ENCODE data around the gene S100G. TPM values are rescaled to one million over a fixed set of nuclear protein-coding genes. Genes with fewer than 3 reads are reported as not detected.

S100G gene
- total and polyA plus RNA-seq, 2 donors (not counting 3 experiments of a cell fraction or from before 2014, with no cell fraction given) = not detected

GRCh38 chrX:16612257-16612897 lies 37.6 kb upstream of the S100G start:
- FAIRE-seq (no peak), DNase-seq (ENCODE audit: low read depth, low spot score) (no peak)
- no peak overlapping the region for H3K9ac ChIP-seq (replicated peaks; ENCODE audit: extremely low read depth, insufficient read depth, low read length)
- H3K4me3 ChIP-seq (replicated peaks in 1 of 3; ENCODE audit: insufficient read depth in 1 of 3, low read depth in 1 of 3, low read length in 3 of 3) = no peak overlapping the region
- H3K9me3 ChIP-seq (replicated peaks; ENCODE audit: control insufficient read depth, insufficient read depth, low read length) = no peaks in the 10 kb centered on the region
- no peaks in the 10 kb centered on the region for H3K27me3 ChIP-seq (ENCODE audit: control insufficient read depth in 2 of 2, insufficient read depth in 2 of 2, low read length in 2 of 2)
- H2AFZ ChIP-seq (ENCODE audit: low read depth, low read length) = no peak overlapping the region
- H4K20me1 ChIP-seq (replicated peaks; ENCODE audit: control insufficient read depth, extremely low read depth, insufficient read depth, low read length) = no peaks in the 10 kb centered on the region
- no TSS peak for BruUV-seq (replicated peaks)
- H3K79me2 ChIP-seq (ENCODE audit: control insufficient read depth, insufficient read depth, low read length) = no peaks in the 10 kb centered on the region
- no peaks in the 10 kb centered on the region for H3K36me3 ChIP-seq (ENCODE audit: control insufficient read depth in 2 of 2, extremely low read depth in 1 of 2, insufficient read depth in 2 of 2, low read length in 2 of 2)
- dilution Hi-C loops (cut with MboI; ENCODE audit: extremely low pct_ligation_motif_present, low sequenced_read_pairs) (no loop called here), intact Hi-C loops (cut with micrococcal nuclease) (no loop called here)
- H3K4me2 ChIP-seq (ENCODE audit: insufficient read depth, low read length) = no peak overlapping the region
- CTCF ChIA-PET = no interaction called here
- H3K9me1 ChIP-seq (replicated peaks; ENCODE audit: control insufficient read depth, extremely low read depth, insufficient read depth, low read length) = no peaks in the 10 kb centered on the region
- POLR2A ChIA-PET = no interaction called here
- peaks cover 6% of the 10 kb centered on the region for H3K4me1 ChIP-seq (ENCODE audit: control insufficient read depth, extremely low read depth, insufficient read depth, low read length)
- no peak overlapping the region for H3K27ac ChIP-seq (ENCODE audit: insufficient read depth, low read depth, low read length)
- TF ChIP-seq GATA2 (IDR thresholded peaks at IDR 0.05; ENCODE audit: insufficient read depth, insufficient read length, low read depth, low read length) = no peak
- no peak for TF ChIP-seq JUN (IDR thresholded peaks at IDR 0.05; ENCODE audit: borderline replicate concordance, insufficient read depth, insufficient read length, low read depth)
- no peak for TF ChIP-seq MYC (IDR thresholded peaks at IDR 0.05; ENCODE audit: low read depth, low read length)
- TF ChIP-seq POLR2A (IDR thresholded peaks at IDR 0.05; ENCODE audit: low read depth, low read length) = no peak
- TF ChIP-seq FOS (IDR thresholded peaks at IDR 0.05; ENCODE audit: borderline replicate concordance, insufficient read depth, low read length) = no peak
- TF ChIP-seq, protein P1, sequence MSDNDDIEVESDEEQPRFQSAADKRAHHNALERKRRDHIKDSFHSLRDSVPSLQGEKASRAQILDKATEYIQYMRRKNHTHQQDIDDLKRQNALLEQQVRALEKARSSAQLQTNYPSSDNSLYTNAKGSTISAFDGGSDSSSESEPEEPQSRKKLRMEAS (IDR thresholded peaks at IDR 0.05; ENCODE audit: insufficient read depth, insufficient read length) = no peak
- no peak for TF ChIP-seq CTCF (IDR thresholded peaks at IDR 0.05; ENCODE audit: extremely low read depth in 1 of 2, insufficient read depth in 1 of 2, low read depth in 1 of 2, low read length in 2 of 2)
- TF ChIP-seq POLR2AphosphoS5 (IDR thresholded peaks at IDR 0.05; ENCODE audit: insufficient read depth, low read depth, low read length) = no peak
- no peak for TF ChIP-seq EZH2 (IDR thresholded peaks at IDR 0.05; ENCODE audit: borderline replicate concordance, low read depth, low read length, severe bottlenecking)
